ENCODE measurements around the gene PIP5K1C.

The PIP5K1C gene

DNA sequence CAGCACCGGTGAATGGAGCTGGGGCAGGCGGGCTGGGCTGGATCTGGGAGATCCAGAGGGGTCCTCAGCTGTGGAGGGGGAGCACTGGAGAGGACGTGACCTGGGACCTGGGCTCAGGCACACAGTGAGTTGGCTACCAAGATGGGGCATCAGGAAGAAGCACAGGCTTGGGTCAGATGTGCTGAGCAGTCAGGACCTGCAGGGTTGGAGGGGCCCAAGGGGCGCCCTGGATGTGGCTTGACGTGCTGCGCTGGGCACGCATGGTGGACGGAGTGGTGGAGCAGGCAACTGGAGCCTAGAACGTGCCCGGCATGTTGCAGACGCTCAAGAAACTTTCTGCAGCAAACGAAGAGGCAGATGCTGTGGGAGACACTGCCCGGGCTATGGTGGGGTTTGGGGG lies 20.7 kb downstream of the PIP5K1C start:
- TF ChIP-seq, protein P1, sequence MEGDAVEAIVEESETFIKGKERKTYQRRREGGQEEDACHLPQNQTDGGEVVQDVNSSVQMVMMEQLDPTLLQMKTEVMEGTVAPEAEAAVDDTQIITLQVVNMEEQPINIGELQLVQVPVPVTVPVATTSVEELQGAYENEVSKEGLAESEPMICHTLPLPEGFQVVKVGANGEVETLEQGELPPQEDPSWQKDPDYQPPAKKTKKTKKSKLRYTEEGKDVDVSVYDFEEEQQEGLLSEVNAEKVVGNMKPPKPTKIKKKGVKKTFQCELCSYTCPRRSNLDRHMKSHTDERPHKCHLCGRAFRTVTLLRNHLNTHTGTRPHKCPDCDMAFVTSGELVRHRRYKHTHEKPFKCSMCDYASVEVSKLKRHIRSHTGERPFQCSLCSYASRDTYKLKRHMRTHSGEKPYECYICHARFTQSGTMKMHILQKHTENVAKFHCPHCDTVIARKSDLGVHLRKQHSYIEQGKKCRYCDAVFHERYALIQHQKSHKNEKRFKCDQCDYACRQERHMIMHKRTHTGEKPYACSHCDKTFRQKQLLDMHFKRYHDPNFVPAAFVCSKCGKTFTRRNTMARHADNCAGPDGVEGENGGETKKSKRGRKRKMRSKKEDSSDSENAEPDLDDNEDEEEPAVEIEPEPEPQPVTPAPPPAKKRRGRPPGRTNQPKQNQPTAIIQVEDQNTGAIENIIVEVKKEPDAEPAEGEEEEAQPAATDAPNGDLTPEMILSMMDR (IDR thresholded peaks at IDR 0.05; ENCODE audit: low read depth, low read length, missing control alignments), result no peak
- no peaks in the 10 kb centered on the region for H3K27me3 ChIP-seq (replicated peaks)
- H3K27ac ChIP-seq, result no peak overlapping the region
- no peak for DNase-seq
- H3K36me3 ChIP-seq (replicated peaks), result peaks cover 4% of the 10 kb centered on the region
- in situ Hi-C loops (cut with HindIII; ENCODE audit: low pct_ligation_motif_present, low sequenced_read_pairs), result no loop called here
- H3K4me3 ChIP-seq (ENCODE audit: low read depth, low read length), result no peak overlapping the region

DNA sequence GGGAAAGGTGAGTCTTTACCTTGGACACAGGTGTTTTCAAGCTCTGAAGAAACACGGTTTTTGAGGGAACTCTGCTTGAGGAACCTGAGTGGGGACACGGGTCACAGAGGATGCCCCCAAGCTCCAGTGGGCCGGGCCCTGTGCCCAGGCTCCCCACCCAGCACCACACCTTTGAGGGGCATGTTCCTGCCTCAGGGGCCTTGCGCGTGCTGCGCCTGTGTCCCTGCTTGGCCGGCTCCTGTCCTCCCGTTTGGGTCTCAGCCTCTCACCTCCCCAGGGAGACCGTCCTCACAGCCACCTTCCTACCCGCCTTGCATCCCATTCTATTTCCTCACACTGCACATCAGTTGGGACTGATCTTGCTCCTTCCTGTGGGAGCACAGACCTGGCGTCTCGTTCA lies 21.1 kb downstream of the PIP5K1C start:
- H3K36me3 ChIP-seq (replicated peaks), result no peaks in the 10 kb centered on the region
- no peaks in the 10 kb centered on the region for H3K27me3 ChIP-seq (replicated peaks)
- TF ChIP-seq, protein P1 (IDR thresholded peaks at IDR 0.05; ENCODE audit: low read depth, low read length, missing control alignments), result no peak
- in situ Hi-C loops (cut with HindIII; ENCODE audit: low pct_ligation_motif_present, low sequenced_read_pairs), result no loop called here
- H3K4me3 ChIP-seq (ENCODE audit: low read depth, low read length), result no peak overlapping the region
- DNase-seq, result no peak
- no peak overlapping the region for H3K27ac ChIP-seq

DNA sequence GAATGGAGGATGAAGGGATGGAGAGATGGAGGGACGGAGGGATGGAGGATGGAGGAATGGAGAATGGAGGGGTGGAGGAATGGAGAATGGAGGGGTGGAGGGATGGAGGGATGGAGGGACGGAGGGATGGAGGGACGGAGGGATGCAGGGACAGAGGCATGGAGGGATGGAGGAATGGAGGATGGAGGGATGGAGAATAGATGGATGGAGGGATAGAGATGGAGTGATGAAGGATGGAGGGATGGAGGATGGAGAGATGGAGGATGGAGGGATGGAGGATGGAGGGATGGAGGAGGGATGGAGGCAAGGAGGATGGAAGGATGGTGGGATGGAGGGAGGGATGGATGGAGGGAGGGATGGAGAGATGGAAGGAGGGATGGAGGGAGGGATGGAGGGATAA lies 22.1 kb downstream of the PIP5K1C start:
- DNase-seq, result no peak
- in situ Hi-C loops (cut with HindIII; ENCODE audit: low pct_ligation_motif_present, low sequenced_read_pairs), result no loop called here
- no peak overlapping the region for H3K27ac ChIP-seq
- H3K36me3 ChIP-seq (replicated peaks), result no peaks in the 10 kb centered on the region
- TF ChIP-seq, protein P1 (IDR thresholded peaks at IDR 0.05; ENCODE audit: low read depth, low read length, missing control alignments), result no peak
- H3K27me3 ChIP-seq (replicated peaks), result no peaks in the 10 kb centered on the region
- no peak overlapping the region for H3K4me3 ChIP-seq (ENCODE audit: low read depth, low read length)

DNA sequence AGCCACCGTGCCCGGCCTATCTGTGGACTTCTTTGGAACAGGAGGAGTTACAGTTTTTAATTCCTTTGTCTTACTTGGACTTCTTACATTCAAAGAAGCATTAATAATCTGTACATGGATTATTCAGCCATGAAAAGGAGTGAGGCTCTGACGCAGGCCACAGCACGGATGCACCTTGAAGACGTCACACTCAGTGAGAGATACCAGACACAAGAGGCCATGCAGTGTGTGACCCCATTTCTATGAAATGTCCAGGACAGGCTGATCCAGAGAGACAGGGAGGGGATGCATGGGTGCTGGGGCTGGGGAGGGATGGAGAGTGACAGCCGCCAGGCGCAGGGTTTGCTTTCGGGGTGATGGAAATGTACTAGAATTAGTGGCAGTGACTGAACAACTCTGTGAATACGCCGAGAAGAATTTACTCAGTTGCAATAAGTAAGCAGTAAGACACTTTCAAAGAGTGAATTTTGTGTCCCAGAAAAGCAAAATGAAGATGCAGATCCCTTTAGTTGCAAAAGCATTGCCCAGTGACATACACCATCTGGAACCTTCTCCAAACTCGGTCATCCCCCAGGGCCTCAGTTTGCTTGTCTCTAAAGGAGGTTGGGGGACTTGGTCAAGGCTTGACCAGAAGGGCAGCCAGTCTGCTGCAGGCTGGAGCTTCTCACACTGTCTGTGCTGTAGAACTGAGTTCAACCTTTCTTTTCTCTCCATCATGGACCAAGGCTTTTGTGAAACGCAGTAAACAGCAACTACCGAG lies 25.3 kb downstream of the PIP5K1C start:
- no peak for DNase-seq
- TF ChIP-seq, protein P1 (IDR thresholded peaks at IDR 0.05; ENCODE audit: low read depth, low read length, missing control alignments), result no peak

DNA sequence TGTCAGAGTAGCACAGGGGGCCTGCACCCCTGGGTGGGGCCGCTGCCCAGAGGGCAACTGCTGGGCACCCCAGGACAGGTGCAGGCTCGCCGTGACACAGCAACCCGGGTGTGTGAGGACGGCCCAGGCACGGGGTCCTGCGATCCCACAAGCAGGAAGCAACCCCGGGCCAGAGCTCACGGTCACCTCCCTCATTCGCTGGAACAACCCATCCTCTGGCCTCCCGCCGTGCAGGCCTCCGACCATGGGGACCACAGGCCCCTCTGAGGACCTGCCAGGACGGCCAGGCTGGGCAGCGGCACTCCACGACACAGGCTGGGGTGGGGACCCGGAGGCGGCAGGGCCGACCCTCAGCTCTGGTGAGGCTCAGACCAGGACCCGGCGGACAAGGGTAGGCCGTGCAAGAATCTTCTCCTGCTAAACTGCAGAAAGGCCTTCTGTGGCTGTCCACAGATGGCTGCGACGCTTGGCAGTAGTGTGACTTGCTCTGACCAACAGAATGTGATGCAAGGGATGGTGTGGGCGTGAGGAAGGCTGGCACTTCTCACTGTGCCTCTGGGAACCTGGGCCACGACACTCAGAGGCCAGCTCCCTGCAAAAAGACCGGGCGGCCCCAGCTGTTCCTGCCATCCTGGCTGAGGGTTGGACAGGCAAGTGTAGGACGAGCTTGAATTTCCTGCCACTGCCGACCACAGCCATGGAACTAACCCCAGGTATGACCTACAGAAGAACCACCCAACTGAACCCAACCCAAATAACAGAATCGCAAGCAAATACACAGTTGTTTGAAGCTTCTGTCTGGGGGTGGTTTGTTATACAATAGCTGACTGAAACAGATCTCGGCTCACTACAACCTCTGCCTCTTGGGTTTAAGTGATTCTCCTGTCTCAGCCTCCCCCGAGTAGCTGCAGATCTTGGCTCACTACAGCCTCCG lies 26.5 kb downstream of the PIP5K1C start:
- no peaks in the 10 kb centered on the region for H3K27me3 ChIP-seq (replicated peaks)
- in situ Hi-C loops (cut with HindIII; ENCODE audit: low pct_ligation_motif_present, low sequenced_read_pairs), result no loop called here
- TF ChIP-seq, protein P1 (IDR thresholded peaks at IDR 0.05; ENCODE audit: low read depth, low read length, missing control alignments), result no peak
- no peak for DNase-seq
- H3K27ac ChIP-seq, result no peak overlapping the region
- no peak overlapping the region for H3K4me3 ChIP-seq (ENCODE audit: low read depth, low read length)
- H3K36me3 ChIP-seq (replicated peaks), result no peaks in the 10 kb centered on the region

More for the DNA sequence above, 25.3 kb downstream of the PIP5K1C start:
- Histone ChIP-seq H3K27ac (no peak overlapping the region), H3K27me3 (replicated peaks) (no peaks in the 10 kb centered on the region), H3K4me3 (ENCODE audit: low read depth, low read length) (no peak overlapping the region), H3K36me3 (replicated peaks) (no peaks in the 10 kb centered on the region)
- in situ Hi-C loops (cut with HindIII; ENCODE audit: low pct_ligation_motif_present, low sequenced_read_pairs), result no loop called here
